DND-41 (cell line): ENCODE data around the gene BARX1.

Experiments
- ATAC-seq: fragments of 200-7000 bp; cut with Tn5 transposase; 3 replicates; pipeline ENCODE4 v1.9.1; 2021; ENCODE audit warnings: low read depth; ENCODE audit not compliant: insufficient read depth
- DNase-seq: peaks from one replicate; pipeline ENCODE4 v3.0.0-alpha.2; 2020
- H2AFZ ChIP-seq: 2 replicates; pipeline ENCODE4 v1.6.0; 2012; ENCODE audit warnings: low read depth, low read length
- H3K27ac ChIP-seq: 2 replicates; pipeline ENCODE4 v1.5.1; 2012; ENCODE audit warnings: low read length, inconsistent platforms
- H3K27me3 ChIP-seq: fragments of 200-600 bp; sonication (generic); 2 replicates; pipeline ENCODE4 v1.6.0; 2012; ENCODE audit warnings: low read length, mild to moderate bottlenecking, inconsistent platforms; ENCODE audit not compliant: insufficient read depth, poor library complexity
- H3K36me3 ChIP-seq: 2 replicates; pipeline ENCODE4 v1.5.1; 2012; ENCODE audit warnings: low read length, inconsistent platforms; ENCODE audit not compliant: insufficient read depth
- H3K4me1 ChIP-seq: 2 replicates; pipeline ENCODE4 v1.5.1; 2012; ENCODE audit warnings: mild to moderate bottlenecking, low read length; ENCODE audit not compliant: insufficient read depth
- H3K4me2 ChIP-seq: 2 replicates; pipeline ENCODE4 v1.6.0; 2012; ENCODE audit warnings: mild to moderate bottlenecking, moderate library complexity, low read length, inconsistent platforms; ENCODE audit not compliant: insufficient read depth
- H3K4me3 ChIP-seq, 2 experiments: fragments of 200-600 bp in 1 of 2; shearing (Covaris generic) in 1 of 2; 2 replicates each; pipeline ENCODE4 v1.5.1; 2012 to 2016; ENCODE audit warnings: inconsistent platforms in 2 of 2, low read length in 2 of 2, mild to moderate bottlenecking in 2 of 2, low read depth in 1 of 2, moderate library complexity in 1 of 2
- H3K79me2 ChIP-seq: 2 replicates; pipeline ENCODE4 v1.6.0; 2012; ENCODE audit warnings: low read length, inconsistent platforms; ENCODE audit not compliant: insufficient read depth
- H3K9ac ChIP-seq: 2 replicates; pipeline ENCODE4 v1.6.0; 2012; ENCODE audit warnings: low read depth, mild to moderate bottlenecking, inconsistent platforms, low read length, moderate library complexity
- H3K9me3 ChIP-seq: 2 replicates; pipeline ENCODE4 v1.5.1; 2012; ENCODE audit warnings: low read length, moderate library complexity, mild to moderate bottlenecking, inconsistent platforms; ENCODE audit not compliant: insufficient read depth, severe bottlenecking
- H4K20me1 ChIP-seq: 2 replicates; pipeline ENCODE4 v1.6.0; 2012; ENCODE audit warnings: low read length; ENCODE audit not compliant: insufficient read depth
- CTCF ChIP-seq: IDR thresholded peaks from 2 replicates; pipeline ENCODE4 v1.5.1; 2012; ENCODE audit warnings: borderline replicate concordance, low read length, moderate library complexity, mild to moderate bottlenecking; ENCODE audit not compliant: poor library complexity, severe bottlenecking; ENCODE audit errors: extremely low read depth
- EZH2 ChIP-seq: IDR thresholded peaks from 3 replicates; pipeline ENCODE4 v1.6.1; 2012; ENCODE audit warnings: borderline replicate concordance, low read depth, mild to moderate bottlenecking, moderate library complexity, low read length, inconsistent platforms; ENCODE audit not compliant: severe bottlenecking

The BARX1 gene

GRCh38 chr9:93950619-93951601 is 4.2 kb downstream of the BARX1 start:
- no peaks in the 10 kb centered on the region for H3K4me1 ChIP-seq
- TF ChIP-seq CTCF (no peak), EZH2 (no peak)
- no peaks in the 10 kb centered on the region for H3K9me3 ChIP-seq
- H4K20me1 ChIP-seq = no peaks in the 10 kb centered on the region
- no peaks in the 10 kb centered on the region for H3K36me3 ChIP-seq
- H3K4me3 ChIP-seq = no peak overlapping the region
- no peak overlapping the region for H2AFZ ChIP-seq
- no peaks in the 10 kb centered on the region for H3K79me2 ChIP-seq
- no peak overlapping the region for H3K9ac ChIP-seq
- H3K27me3 ChIP-seq = no peaks in the 10 kb centered on the region
- DNase-seq = no peak
- ATAC-seq = no peak
- H3K27ac ChIP-seq = no peak overlapping the region
- H3K4me2 ChIP-seq = no peak overlapping the region

- H3K9ac ChIP-seq = no peak overlapping the region
- no peaks in the 10 kb centered on the region for H3K4me1 ChIP-seq
- TF ChIP-seq CTCF = no peak
- TF ChIP-seq EZH2 = no peak
- H3K9me3 ChIP-seq = no peaks in the 10 kb centered on the region
- H3K27me3 ChIP-seq = no peaks in the 10 kb centered on the region
- no peak overlapping the region for H3K27ac ChIP-seq
- no peak overlapping the region for H2AFZ ChIP-seq
- no peak overlapping the region for H3K4me3 ChIP-seq
- no peak overlapping the region for H3K4me2 ChIP-seq
- no peaks in the 10 kb centered on the region for H4K20me1 ChIP-seq
- no peaks in the 10 kb centered on the region for H3K36me3 ChIP-seq
- ATAC-seq (no peak), DNase-seq (no peak)
- no peaks in the 10 kb centered on the region for H3K79me2 ChIP-seq
Observed at GRCh38 chr9:93949694-93950449, 5.3 kb downstream of the BARX1 start.

- no peak overlapping the region for H2AFZ ChIP-seq
Observed at GRCh38 chr9:93949073-93949693, 6.0 kb downstream of the BARX1 start.

More at GRCh38 chr9:93949073-93949693, 6.0 kb downstream of the BARX1 start:
- Histone ChIP-seq H3K4me1 (no peaks in the 10 kb centered on the region), H3K9ac (no peak overlapping the region), H3K27ac (no peak overlapping the region), H3K79me2 (no peaks in the 10 kb centered on the region), H3K4me2 (no peak overlapping the region), H3K9me3 (no peaks in the 10 kb centered on the region), H3K4me3 (no peak overlapping the region), H3K36me3 (no peaks in the 10 kb centered on the region), H3K27me3 (peaks cover 5% of the 10 kb centered on the region), H4K20me1 (no peaks in the 10 kb centered on the region)
- no peak for DNase-seq
- TF ChIP-seq EZH2 = no peak
- TF ChIP-seq CTCF = no peak
- no peak for ATAC-seq
